Activated T-cell treated with anti-CD3 and anti-CD28 coated beads for 4 hours (primary cell): Measurements from ENCODE around the gene CLEC2L.
"Not testable (repeated sequence)": the region's sequence is repeated elsewhere in the genome, so short reads cannot be mapped to it uniquely, and the experiment has no call there.

Experiments used
- DNase-seq: peaks from one replicate; pipeline ENCODE4 v3.0.0-alpha.2; 2020

CLEC2L gene

GRCh38 chr7:139523968-139524815 is 707 bp downstream of the CLEC2L start:
- no peak for DNase-seq

GRCh38 chr7:139525239-139525638 is 1.8 kb downstream of the CLEC2L start:
- no peak for DNase-seq

GRCh38 chr7:139525750-139526149 is 2.3 kb downstream of the CLEC2L start:
- DNase-seq, result no peak

GRCh38 chr7:139526578-139527544 is 3.4 kb downstream of the CLEC2L start:
- DNase-seq, result no peak

- no peak for DNase-seq
These were observed 7.6 kb downstream of the CLEC2L start for GRCh38 chr7:139531094-139531493.

DNA sequence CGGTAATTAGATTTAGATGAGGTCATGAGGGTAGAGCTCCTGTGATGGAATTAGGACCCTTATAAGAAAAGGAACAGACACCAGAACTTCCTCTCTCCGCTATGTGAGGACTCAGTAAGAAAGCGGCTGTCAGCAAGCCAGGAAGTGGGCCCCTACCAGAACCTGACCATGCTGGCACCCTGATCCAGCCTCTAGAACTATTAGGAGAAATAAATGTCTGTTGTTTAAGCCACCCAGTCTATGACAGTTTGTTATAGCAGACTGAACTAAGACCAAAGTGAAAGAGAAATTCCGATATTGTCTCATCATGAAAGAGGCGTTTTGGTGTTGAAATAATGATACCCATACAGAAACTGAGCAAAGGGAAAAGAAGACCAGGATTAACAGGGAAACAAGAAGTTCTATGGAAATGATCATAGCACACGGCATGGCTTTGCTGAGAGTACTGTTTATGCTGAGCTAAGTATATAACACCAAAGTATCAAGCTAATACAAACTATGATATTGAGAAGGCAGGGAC is 9.2 kb downstream of the CLEC2L start:
- DNase-seq, result no peak

GRCh38 chr7:139534096-139534495 is 10.6 kb downstream of the CLEC2L start:
- DNase-seq, result no peak

DNA sequence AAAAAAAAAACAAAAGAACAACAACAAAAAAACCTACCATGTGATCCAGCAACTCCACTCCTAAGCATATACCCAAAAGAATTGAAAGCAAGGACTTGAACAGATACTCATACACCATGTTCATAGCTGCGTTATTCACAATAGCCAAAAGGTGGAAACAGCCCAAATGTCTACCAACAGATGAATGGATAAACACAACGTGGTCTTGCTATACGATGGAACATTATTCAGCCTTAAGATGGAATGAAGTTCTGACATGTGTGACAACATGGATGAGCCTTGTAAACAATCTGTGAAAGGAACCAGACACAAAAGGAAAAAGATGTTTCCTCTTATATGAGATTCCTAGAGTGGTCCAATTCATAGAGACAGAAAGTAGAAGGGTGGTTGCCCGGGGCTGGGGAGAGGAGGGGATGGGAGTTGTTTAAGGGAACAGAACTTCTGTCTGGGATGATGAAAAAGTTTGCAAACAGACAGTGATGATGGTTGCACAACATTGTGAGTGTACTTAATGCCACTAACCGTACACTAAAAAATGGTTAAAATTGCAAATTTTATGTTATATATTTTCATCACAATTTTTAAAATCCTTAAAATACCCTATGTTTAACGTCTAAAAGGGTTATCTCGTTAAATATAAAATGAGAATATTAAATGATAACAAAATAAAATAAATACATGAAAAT is 11.6 kb downstream of the CLEC2L start:
- DNase-seq, result no peak

DNA sequence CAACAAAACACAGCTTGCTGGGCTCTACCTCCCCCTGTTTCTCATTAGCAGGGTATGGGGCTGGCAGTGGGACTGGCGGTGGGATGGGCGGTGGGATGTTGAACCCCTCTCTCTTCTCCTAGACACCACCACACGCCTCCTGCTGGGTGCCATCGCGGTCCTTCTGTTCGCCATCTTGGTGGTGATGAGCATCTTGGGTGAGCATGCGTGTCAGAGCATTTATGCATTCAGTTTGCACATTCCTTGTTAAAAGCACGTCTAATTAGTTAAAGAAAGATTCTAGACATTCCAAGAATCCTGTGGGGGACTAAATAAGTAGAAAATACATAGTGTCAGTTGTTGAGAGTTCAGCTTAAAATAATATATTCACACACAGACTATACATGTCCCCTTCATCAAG is 12.7 kb downstream of the CLEC2L start:
- no peak for DNase-seq

GRCh38 chr7:139538881-139539635 is 15.6 kb downstream of the CLEC2L start:
- no peak for DNase-seq

GRCh38 chr7:139540203-139540602 is 16.7 kb downstream of the CLEC2L start:
- no peak for DNase-seq

- DNase-seq, result no peak
These were observed 18.3 kb downstream of the CLEC2L start for GRCh38 chr7:139541600-139542307.

GRCh38 chr7:139542308-139543151 is 19.0 kb downstream of the CLEC2L start:
- no peak for DNase-seq

- no peak for DNase-seq
These were observed 20.5 kb downstream of the CLEC2L start for GRCh38 chr7:139543801-139544603.

GRCh38 chr7:139544645-139545044 is 21.2 kb downstream of the CLEC2L start:
- no peak for DNase-seq

DNA sequence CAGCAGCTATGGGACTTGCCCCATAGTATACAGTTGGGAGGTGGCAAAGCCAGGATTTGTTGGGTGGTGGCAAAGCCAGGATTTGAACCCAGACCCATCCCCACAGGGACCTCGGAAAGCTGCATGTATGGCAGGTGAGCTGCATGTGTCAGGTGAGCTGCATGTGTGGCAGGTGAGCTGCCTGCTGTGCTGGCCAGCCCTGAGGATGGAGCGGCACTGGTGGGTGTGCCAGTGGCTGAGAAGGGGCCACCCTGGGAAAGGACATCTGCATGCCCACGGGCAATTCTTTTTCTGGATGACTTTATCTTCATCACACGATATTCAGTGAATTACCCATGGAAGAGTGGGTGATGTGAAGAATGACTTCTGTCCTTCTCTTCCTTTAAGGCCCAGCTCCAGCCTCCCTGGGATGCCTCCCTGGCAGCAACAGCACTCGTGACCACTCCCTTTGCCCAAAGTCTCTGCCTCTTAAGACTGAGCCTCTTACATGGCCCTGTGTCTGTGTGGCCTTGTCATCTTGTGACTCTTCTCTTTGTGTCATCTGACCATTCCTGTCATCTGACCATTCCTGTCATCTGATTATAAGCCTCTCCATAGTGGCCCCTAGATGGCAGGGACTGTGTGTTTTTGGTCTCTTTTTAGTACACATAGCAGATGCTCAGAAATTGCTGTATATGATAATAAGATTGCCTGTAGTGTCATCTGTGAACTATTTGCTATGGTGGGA is 25.0 kb downstream of the CLEC2L start:
- DNase-seq, result no peak

- DNase-seq, result not testable (repeated sequence)
These were observed 30.7 kb downstream of the CLEC2L start for GRCh38 chr7:139553991-139554700.
